ENCODE results near the gene C1orf122.
"Not testable (repeated sequence)": the region's sequence is repeated elsewhere in the genome, so short reads cannot be mapped to it uniquely, and the experiment has no call there.

Gene C1orf122

GRCh38 chr1:37807555-37808368 lies at the start of gene C1orf122, which contains the start of gene YRDC:
Gene C1orf122, plus strand, starts transcription at chr1:37807790. Its CDS starts 615 bp downstream, at chr1:37808405.
Gene YRDC, minus strand, starts transcription at chr1:37808208. Its CDS starts 28 bp downstream, at chr1:37808180.
- DNase-seq = peak; percentile 95

- no peak for DNase-seq
Observed at GRCh38 chr1:37759451-37759850, 48.1 kb upstream of the C1orf122 start.

DNA sequence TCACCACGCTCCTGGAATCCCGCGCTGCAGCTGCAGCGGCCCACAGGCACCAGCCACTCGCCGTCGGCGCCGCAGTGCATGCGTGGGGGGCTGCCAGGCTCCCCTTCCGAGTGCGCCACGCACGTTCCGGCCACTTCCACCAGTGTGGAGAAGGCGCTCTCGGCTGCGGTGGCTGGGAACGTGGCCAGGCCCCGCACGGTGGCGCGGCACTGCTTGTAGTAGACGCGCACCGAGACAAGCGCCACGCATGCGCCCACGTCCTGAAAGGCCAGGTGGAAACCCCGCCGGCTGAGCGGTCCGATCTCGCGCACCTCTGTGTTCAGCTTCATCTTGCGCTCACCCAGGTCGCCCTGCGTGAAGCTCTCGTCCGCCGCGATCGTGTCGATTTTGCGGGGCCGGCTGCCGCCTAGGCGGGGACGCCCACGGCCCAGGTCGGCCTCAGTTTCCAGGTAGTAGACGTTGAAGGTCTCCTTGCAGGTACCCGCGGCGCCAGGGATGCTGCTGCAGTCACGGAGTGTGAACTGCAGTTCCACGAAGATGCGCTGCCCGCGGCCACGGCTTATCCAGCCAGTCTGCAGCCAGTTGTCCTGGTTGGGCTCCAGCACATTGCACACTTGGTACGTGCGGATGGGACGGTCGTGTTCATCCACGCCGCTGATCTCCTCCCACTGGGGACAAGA lies 46.0 kb upstream of the C1orf122 start:
- DNase-seq = no peak

DNA sequence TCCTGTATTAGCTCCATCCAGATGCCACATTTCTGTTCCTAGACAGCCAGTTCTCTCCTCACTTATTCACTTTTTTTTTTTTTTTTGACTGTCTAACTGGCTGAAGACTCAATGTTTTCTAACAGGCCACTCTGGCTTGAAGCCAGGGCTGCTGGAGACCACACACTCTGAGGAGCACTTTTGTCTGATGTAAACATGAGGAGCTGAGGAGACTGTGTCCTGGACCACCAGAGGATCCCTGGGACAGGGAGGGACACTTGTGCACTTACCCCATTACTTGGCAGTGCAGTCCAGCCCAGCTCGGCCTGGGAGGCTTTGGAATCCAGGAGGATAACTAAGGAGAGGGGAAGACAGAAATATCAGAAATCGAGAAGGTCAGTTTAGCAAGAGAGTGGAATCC lies 45.1 kb upstream of the C1orf122 start:
- no peak for DNase-seq

- no peak for DNase-seq
Observed at GRCh38 chr1:37763791-37764413, 43.7 kb upstream of the C1orf122 start.

DNA sequence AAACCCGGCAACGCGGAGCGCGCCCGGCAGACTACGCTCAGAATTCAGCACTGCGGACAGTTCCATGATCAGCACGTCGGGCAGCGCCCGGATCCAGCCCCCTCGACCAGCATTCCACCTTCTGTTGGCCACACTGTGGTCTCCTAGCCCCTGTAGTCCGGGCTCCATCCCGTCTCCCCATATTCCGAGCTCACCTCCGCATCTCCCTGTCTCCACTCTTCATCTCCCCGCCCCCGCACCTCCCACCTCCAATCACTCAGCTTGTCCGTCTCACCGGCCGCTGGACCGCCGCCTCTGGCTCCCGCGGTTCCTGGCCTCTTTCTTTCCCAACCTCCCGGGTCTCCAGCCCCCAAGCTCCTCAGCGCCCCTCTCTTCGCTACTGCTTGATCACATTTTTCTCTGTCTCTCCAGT lies 43.2 kb upstream of the C1orf122 start:
- DNase-seq = peak; percentile 20

DNA sequence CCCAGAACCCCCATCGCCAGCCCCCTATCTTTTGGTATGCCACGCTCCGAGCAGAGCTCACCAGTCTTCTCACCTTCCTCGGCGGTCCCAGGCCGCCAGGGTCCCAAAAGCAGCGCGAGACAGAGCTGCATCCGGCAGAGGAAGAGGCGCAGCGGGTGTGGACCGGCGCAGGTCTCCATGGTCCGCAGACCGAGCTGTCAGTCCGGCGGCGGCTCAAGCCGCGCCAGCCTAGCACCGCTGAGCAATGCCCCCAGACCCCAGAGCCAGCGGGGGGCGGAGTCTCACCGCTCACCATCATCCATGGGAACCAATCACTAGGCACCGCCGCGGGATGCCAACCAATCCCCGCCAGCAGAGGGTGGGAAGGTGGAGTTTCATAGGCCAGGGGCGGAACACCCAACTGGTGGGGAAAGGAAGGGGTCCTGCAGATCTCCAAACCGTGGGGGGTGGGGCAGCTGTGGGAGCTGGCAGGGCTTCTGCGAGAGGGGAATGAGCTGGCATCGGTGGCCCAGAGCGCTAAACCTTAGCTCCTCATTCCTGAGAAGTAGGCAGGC lies 42.6 kb upstream of the C1orf122 start, which contains the start of gene EPHA10:
TSS of gene EPHA10 (minus strand) at position 233 of the 554 bp plus-strand sequence. CDS start at position 179, 54 bp downstream.
- DNase-seq = no peak

GRCh38 chr1:37765916-37766664 lies 41.5 kb upstream of the C1orf122 start:
- DNase-seq = no peak

DNA sequence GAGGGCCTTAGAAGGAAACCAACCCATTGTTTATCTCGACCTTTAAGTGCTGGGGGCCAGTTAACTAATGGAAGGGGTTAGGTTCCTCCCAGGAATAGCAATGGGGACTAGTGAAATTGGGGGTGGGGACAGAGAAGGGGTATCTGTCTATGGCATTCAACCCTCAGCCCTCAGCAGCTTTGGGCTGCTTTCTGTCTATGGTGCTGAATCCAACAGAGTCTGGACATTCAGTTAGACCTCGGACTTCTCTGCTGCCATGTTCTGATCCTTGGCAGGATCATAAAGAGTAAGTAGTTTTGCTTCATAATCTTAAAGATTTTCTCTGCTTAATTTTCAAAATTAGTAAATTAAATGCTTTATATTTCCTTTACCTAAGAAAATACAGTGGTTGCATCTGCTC lies 40.1 kb upstream of the C1orf122 start:
- no peak for DNase-seq

GRCh38 chr1:37771440-37771839 lies 36.1 kb upstream of the C1orf122 start:
- DNase-seq = not testable (repeated sequence)

- DNase-seq = no peak
Observed at GRCh38 chr1:37776946-37777516, 30.6 kb upstream of the C1orf122 start.

GRCh38 chr1:37778654-37779053 lies 28.9 kb upstream of the C1orf122 start:
- DNase-seq = no peak

DNA sequence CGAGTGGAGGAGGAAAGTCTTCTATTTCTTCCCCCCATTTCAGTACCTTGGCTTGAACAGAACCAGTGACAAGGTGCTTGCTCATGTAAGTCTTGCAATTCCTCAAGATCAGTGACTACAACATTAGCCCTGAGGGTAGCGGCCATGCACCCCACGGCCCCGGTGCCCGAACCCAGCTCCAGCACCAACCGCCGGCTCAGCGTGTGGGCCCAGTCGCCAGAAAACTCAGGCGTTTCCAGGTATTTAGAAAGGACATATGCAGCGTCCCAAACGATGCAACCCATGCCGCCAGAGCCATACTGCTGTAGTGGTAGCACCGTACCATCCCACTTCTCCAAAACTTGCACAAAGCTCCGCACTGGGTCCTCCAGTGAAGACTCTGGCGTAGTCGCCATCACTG lies 25.1 kb upstream of the C1orf122 start:
- DNase-seq = no peak

DNA sequence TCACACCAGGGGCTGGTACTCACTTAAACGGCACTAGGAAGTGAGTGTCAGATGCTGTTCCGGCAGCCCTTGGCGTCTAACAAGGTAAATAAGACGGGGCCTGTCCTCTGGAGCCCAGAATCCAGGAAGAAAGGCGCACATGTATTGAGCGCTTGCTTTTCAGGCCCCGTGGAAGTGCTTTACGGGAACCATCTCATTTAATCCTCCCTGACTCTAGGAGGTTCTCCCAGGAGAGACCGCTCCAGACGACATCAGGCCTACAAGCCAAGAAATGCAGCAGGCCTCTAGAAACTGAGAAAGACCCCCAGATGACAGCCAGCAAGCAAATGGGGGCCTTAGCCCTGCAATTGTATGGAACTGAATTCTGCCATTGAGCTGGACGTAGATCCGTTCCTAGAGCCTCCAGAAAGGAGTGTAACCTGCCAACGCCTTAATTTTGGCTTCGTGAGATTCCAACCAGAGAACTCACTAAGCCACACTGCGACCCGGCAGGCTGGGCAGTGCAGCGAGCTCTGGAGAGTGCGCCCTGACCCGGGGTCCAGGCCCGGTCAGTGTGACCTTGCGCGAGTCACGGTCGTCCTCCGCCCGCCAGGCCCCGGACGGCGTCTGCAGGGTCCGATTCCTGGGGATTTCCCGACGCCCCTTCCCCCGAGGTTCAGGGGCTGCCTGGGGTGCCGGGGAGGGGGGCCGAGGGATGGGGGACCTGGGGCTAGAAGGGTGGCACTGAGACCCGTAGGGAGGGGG lies 14.5 kb upstream of the C1orf122 start:
- DNase-seq = no peak

DNA sequence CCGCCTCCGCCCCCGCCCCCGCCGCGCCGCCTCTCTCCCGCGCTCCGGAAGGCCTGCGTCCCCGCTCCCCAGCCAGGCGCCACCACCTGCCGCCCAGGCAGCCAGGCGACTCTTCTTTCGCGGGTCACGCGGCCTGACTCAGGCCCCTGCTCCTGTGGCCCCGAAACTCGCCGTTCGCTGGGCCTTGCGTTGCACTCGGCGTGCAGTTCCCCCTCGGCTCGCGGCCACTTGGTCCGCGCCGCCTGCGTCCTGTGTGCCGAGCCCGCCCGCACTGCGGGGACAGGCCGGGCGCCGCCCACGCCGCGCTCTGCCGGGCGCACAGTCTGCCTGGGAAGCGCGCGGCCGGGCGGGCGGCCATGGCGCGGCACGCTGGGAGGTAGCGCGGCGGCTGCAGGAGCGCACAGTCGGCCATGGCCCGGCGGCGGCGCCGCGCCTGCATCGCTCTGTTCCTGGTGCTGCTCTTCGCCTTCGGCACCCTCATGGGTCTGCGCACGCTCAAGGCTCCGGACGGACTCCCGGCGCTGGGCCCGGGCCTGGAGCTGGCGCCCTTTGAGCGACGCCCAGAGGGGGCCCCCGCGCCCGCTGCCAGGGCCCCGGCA lies 13.7 kb upstream of the C1orf122 start, which contains the start of gene MANEAL:
TSS of gene MANEAL (plus strand) at position 75 of the 599 bp plus-strand sequence. CDS start at position 411, 336 bp downstream.
- no peak for DNase-seq

- DNase-seq = no peak
Observed at GRCh38 chr1:37794372-37795339, 12.9 kb upstream of the C1orf122 start.

DNA sequence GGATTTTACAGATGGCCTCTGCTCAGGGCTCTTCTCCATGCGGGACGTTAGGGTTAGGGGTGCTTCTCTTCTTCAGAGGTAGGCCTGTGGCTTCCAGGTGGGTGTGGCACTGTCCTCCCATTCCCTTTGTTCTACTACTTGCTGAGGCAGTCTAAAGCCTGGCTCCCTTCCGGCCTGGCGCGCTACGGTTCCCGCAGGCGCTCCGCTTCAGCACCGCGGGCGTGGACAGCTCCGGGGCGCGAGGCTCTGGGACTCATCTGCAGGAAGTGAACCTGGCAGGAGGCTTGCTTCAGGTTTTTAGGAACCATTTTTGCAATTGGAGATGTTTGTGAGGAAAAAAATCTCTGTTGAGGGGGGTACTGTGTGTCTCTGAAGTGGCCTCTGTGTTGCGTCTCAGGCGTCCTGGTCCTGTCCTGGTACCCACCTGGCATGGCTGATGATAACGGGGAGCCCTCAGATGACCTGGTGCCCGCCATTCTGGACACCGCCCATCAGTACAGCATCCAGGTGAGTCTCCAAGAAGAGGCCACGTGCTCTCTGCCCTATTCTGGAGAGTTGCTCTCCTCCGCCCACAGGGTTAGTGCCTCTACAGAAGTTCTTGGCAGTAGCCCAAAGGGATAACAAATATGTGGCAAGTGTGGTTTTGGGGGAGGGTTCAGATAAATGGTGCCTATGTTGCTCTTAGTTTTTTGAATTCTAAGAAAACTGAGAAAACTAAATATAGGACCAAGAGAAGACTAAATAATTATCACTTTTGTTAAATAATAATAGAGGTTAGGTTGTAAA lies 12.1 kb upstream of the C1orf122 start:
- DNase-seq = no peak

- peak; percentile 55 for DNase-seq
Observed at GRCh38 chr1:37797750-37798345, 9.7 kb upstream of the C1orf122 start.
